GM18951 (cell line): ENCODE data around the gene DNAJA2.

Experiments
- POLR2A ChIP-seq: IDR thresholded peaks from 4 replicates; pipeline ENCODE4 v1.6.1; 2011; ENCODE audit warnings: mild to moderate bottlenecking; ENCODE audit not compliant: insufficient read length, insufficient read depth; ENCODE audit errors: extremely low read depth
- in situ Hi-C: fragments of 300-500 bp; cut with MboI; formaldehyde crosslinking; loops from one replicate; pipeline ENCODE4 v1.12.0; 2022; ENCODE audit warnings: low sequenced_read_pairs, mixed read lengths, inconsistent platforms; ENCODE audit not compliant: unreplicated experiment

Gene DNAJA2

GRCh38 chr16:46991729-46992704, 18.5 kb upstream of the DNAJA2 start:
- no peak for TF ChIP-seq POLR2A
- in situ Hi-C loops: no loop called here

- TF ChIP-seq POLR2A: no peak
- in situ Hi-C loops: no loop called here
These were observed 13.4 kb upstream of the DNAJA2 start for GRCh38 chr16:46986896-46987295.

DNA sequence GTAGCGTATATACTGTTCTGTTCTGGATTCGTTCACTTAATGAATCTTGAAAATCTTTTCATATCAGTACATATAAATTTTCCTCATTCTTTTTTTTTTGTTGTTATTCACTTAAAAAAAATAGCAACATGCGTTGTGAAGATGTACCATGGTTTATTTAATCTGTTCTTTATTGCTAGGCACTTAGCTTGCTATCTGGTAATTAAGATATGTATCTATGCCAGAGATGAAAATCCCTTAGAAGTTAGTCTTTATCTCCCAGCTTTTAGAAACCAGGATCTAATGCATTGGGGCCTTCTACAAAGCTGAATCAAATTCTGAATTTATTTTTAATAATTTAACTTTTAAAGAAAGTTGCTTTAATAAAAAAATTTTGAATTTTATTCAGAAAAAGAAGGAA, 13.0 kb upstream of the DNAJA2 start:
- TF ChIP-seq POLR2A: no peak
- in situ Hi-C loops: no loop called here

- TF ChIP-seq POLR2A: no peak
- in situ Hi-C loops: no loop called here
These were observed 8.9 kb upstream of the DNAJA2 start for GRCh38 chr16:46982335-46982734.

- in situ Hi-C loops: no loop called here
- TF ChIP-seq POLR2A: no peak
These were observed 7.5 kb upstream of the DNAJA2 start for GRCh38 chr16:46980926-46981325.

DNA sequence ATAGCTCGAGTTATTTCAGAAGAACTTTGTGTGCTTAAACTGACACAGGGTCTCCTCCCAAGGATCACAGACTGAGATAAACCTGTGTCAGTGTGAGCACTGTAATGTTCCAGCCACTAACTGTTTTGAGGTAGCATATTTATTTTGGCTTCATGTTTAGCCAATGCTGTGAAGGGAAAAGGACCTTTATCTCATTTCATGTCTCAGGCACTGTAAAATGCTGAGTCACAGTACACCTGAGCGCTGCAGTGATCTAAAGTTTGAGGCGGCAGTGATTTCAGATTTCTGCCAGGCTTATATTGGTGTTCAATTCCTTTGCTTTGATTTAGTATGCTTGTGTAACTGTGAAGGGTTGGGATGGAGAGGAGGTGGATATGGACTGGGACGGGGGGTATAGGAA, 3.1 kb upstream of the DNAJA2 start:
- in situ Hi-C loops: no loop called here

DNA sequence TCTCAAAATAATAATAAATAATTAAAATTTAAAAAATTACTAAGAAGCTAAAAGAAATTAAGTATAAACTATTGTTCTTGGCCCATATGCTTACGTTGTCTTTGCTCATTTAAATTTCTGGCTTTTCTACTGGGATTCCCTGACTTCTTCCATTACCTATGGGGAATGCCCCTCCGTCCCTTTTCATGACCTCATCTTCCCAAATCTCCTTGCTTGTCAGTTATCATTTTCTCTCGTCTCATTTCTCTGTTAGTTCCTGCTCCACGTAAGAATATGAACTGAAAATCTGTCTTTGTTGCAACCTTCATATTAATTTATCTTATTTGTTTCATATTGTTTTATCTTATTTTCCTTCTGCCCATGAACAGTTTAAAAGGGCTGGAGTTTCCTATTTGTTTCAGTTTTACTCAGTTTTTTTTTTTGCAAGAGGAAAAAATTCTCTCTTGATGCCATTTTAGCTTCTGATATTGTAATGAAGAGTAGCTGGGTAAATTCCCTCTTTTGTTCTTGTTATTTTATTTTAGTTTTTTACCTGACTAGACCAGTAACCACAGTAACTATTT, 2.5 kb upstream of the DNAJA2 start:
- in situ Hi-C loops: no loop called here
- no peak for TF ChIP-seq POLR2A

More for the DNA sequence above, 3.1 kb upstream of the DNAJA2 start:
- no peak for TF ChIP-seq POLR2A

GRCh38 chr16:46975165-46975564, 1.7 kb upstream of the DNAJA2 start:
- in situ Hi-C loops: no loop called here
- TF ChIP-seq POLR2A: no peak

DNA sequence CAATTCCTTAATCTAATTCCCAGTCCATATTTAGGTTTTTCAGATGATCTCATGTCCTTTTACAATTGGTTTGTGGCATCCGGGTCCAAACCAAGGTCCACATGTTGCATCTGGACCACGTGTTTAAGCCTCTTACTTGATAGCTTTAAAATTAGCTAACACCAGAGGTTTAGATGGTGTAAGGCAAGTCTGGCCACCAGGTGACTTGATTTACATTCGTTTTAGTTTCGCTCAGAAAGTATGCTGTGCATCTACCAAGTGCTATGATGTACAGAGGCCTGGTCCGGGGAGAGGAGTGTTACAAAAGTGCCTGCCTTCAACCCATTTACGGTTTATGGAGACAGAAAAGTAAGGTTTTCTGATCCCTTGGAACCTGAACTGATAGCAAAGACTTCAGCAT, 878 bp upstream of the DNAJA2 start:
- in situ Hi-C loops: no loop called here
- TF ChIP-seq POLR2A: no peak

GRCh38 chr16:46973996-46974324, 486 bp upstream of the DNAJA2 start:
- TF ChIP-seq POLR2A: no peak
- in situ Hi-C loops: no loop called here

- in situ Hi-C loops: no loop called here
- no peak for TF ChIP-seq POLR2A
These were observed 856 bp downstream of the DNAJA2 start for GRCh38 chr16:46972429-46973206.

DNA sequence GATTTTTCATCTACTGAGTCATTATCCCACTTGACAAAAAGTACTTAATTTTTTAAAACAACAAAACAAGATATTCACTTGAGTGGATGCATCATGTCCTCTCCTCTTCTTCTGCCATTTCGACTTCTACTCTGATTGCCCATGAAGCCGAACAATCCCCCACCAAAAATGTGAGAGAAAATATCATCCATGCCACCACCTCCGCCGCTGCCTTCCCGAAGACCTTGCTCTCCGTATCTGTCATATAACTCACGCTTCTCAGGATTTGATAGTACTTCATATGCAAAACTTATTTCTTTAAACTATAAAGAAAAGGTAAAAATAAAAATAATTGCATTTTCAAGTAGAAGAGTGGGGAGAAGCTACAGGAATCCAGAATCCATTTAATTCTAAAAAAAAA, 2.2 kb downstream of the DNAJA2 start:
- in situ Hi-C loops: no loop called here
- TF ChIP-seq POLR2A: no peak

- in situ Hi-C loops: no loop called here
- TF ChIP-seq POLR2A: no peak
These were observed 3.4 kb downstream of the DNAJA2 start for GRCh38 chr16:46970089-46970488.
